CD1c-positive myeloid dendritic cell (primary cell): Measurements from ENCODE around the gene GRAPL.
"Not testable (repeated sequence)": the region's sequence is repeated elsewhere in the genome, so short reads cannot be mapped to it uniquely, and the experiment has no call there.

Experiments
- DNase-seq: peaks from one replicate; pipeline ENCODE4 v3.0.0-alpha.2; 2016; ENCODE audit errors: extremely low spot score

GRAPL gene

GRCh38 chr17:19127148-19127980, at the start of gene GRAPL:
GRAPL (plus strand) TSS chr17:19127589; CDS start chr17:19127620, 31 bp downstream.
- not testable (repeated sequence) for DNase-seq

GRCh38 chr17:19088804-19089685, 38.3 kb upstream of the GRAPL start:
- DNase-seq = not testable (repeated sequence)

GRCh38 chr17:19090058-19090772, 37.2 kb upstream of the GRAPL start:
- DNase-seq = not testable (repeated sequence)

GRCh38 chr17:19092737-19093683, 34.4 kb upstream of the GRAPL start:
- peak; percentile 0 for DNase-seq

GRCh38 chr17:19093684-19094438, 33.5 kb upstream of the GRAPL start:
- not testable (repeated sequence) for DNase-seq

- not testable (repeated sequence) for DNase-seq
These were observed 18.9 kb upstream of the GRAPL start for GRCh38 chr17:19108517-19108916.

GRCh38 chr17:19110189-19111097, 16.9 kb upstream of the GRAPL start:
- DNase-seq = not testable (repeated sequence)

GRCh38 chr17:19111111-19111711, 16.2 kb upstream of the GRAPL start:
- peak; percentile 60 for DNase-seq

- peak; percentile 72 for DNase-seq
These were observed 15.5 kb upstream of the GRAPL start for GRCh38 chr17:19111801-19112458.

- DNase-seq = peak; percentile 2
These were observed 14.9 kb upstream of the GRAPL start for GRCh38 chr17:19112459-19112826.

GRCh38 chr17:19118695-19119094, 8.7 kb upstream of the GRAPL start:
- DNase-seq = not testable (repeated sequence)

- DNase-seq = not testable (repeated sequence)
These were observed 2.1 kb upstream of the GRAPL start for GRCh38 chr17:19125289-19125688.

GRCh38 chr17:19129500-19129899, 2.1 kb downstream of the GRAPL start:
- not testable (repeated sequence) for DNase-seq

GRCh38 chr17:19131108-19131507, 3.7 kb downstream of the GRAPL start:
- not testable (repeated sequence) for DNase-seq

- not testable (repeated sequence) for DNase-seq
These were observed 4.4 kb downstream of the GRAPL start for GRCh38 chr17:19131772-19132171.

GRCh38 chr17:19133793-19134192, 6.4 kb downstream of the GRAPL start:
- not testable (repeated sequence) for DNase-seq

- not testable (repeated sequence) for DNase-seq
These were observed 8.0 kb downstream of the GRAPL start for GRCh38 chr17:19135391-19135790.

- DNase-seq = not testable (repeated sequence)
These were observed 8.7 kb downstream of the GRAPL start for GRCh38 chr17:19136138-19136537.
